K562 treated with DMSO at 1 percent for 12 hours (cell line): Measurements from ENCODE around the gene MYOZ1. TPM values are rescaled to one million over a fixed set of nuclear protein-coding genes. Genes with fewer than 3 reads are reported as not detected.

Experiments used
- total RNA-seq: library from RNA; unstranded; fragments of 300-600 nt; gene quantifications from 2 replicates; pipeline ENCODE4 v1.2.3, GENCODE V29; 2022; ENCODE audit not compliant: insufficient read depth

Gene MYOZ1, protein sequence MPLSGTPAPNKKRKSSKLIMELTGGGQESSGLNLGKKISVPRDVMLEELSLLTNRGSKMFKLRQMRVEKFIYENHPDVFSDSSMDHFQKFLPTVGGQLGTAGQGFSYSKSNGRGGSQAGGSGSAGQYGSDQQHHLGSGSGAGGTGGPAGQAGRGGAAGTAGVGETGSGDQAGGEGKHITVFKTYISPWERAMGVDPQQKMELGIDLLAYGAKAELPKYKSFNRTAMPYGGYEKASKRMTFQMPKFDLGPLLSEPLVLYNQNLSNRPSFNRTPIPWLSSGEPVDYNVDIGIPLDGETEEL
- not detected in 2 replicates for total RNA-seq

DNA sequence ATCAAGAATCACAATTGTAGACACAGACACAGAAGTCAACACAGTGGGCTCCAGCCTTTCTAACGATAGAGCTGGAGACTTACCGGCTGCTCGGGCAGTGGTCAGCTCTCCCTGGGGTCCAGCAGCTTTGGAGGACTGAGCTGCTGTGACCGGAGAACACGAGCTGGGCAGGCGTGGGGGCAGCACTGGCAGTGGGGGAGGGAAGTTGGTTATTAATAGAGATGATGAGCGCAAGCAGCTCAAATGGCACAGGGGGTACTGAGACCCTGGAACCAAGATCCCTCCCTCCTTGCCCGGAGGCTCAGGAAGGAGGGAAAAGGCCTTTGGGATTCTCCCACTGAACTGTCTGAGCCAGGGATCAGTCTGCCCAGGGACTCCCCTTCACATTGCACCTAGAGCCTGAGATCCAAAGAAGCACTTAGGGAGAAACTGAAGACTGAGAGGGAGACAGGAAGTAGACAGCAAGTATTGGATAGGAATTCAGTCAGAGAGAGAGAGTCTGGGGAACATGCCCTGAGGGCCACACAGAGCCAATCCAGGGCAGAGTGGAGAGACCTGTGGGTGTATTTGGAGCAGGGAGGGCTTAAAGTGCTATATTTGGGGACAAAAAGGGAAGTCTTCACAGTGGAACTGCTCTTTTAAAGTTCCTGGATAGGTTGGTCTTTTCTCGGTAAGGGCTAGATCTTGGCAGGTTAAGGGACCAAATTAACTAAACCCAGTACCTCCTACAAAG is at the start of gene MYOZ1:
Gene MYOZ1, minus strand, starts transcription at position 147 of the 733 bp plus-strand sequence. CDS start 1,457 bp downstream, outside the sequence.

DNA sequence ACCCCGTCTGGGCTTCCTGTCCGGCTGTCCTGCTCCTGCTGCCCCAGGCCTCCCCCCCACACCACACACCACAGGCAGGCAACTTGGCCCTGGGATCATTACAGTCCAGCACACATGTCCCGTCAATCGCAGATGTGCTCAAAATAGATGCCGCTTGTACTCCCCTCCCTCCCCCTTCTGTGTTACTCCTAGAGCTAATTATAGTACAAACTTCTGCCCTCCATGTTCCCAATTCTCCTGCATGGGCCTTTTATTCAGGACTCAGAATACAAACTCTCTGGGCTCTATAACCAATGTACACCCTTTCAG is 14.7 kb upstream of the MYOZ1 start, which contains the start of gene SYNPO2L:
Gene SYNPO2L, minus strand, starts transcription at position 40 of the 309 bp plus-strand sequence. CDS start 107 bp downstream, outside the sequence.

DNA sequence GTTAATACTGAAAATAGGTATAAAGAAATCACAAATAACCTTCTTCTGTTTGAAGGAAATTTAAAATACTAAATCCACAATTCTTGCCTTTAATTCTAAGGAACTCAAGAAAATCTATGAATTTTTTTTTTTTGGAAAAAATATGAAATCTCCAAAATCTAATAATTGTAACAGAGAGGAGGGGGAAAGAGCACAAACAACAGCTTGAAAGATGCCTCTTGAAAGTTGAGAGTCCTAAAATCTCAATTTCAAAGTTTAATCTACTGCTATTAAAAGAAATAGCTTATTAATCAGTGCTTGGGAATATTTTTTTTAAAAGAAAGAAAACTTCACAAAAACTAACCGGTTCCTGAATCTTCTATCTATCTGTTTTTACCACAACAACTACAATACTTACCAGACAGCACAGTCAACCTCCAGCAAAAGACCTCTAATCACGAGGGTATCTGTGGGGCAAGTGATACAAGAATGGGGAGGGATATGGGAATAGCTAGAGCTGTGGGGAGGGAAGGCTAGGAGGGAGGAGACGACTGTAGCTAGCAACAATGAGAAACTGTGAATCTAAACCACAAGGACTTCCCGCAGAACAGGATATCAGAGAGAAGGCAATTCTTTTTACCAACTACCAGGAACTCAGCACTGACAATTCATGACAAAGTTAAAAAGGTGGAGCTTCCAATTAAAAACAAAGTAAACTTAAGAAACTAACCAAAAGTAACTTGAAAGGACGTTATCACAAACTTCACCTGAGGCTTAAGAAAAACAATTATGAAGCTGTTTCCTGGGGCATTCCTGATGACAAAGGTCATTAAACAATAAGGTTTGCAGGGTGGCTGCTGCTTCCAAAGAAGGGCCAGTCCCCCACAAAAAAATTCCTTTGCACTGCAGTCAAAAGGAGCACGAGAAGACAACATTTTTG is 50.1 kb downstream of the MYOZ1 start, which contains the start of gene USP54:
Gene USP54, minus strand, starts transcription at position 462 of the 919 bp plus-strand sequence. CDS start 15,684 bp downstream, outside the sequence.

Other genes starting within 250 kb of the MYOZ1 start
- 70.0 and 115 TPM in 2 replicates for gene ANXA7, start 227.4 kb downstream of the MYOZ1 start, total RNA-seq
- gene MSS51, start 207.9 kb downstream of the MYOZ1 start, total RNA-seq, result 0.74 and 3.2 TPM in 2 replicates
- 10.4 and 28.9 TPM in 2 replicates for gene PPP3CB, start 145.4 kb downstream of the MYOZ1 start, total RNA-seq
- 5.6 and 22.9 TPM in 2 replicates for gene USP54, start 50.1 kb downstream of the MYOZ1 start, total RNA-seq
- not detected in 2 replicates for gene SYNPO2L, start 14.6 kb upstream of the MYOZ1 start, total RNA-seq
- 3.5 and 7.8 TPM in 2 replicates for gene AGAP5, start 56.6 kb upstream of the MYOZ1 start, total RNA-seq
- 66.2 and 184 TPM in 2 replicates for gene SEC24C, start 102.9 kb upstream of the MYOZ1 start, total RNA-seq
- gene CHCHD1, start 140.6 kb upstream of the MYOZ1 start, total RNA-seq, result 74.9 and 88.6 TPM in 2 replicates
- gene ZSWIM8, start 144.1 kb upstream of the MYOZ1 start, total RNA-seq, result 59.4 and 103 TPM in 2 replicates
- 53.1 and 63.1 TPM in 2 replicates for gene NDST2, start 170.1 kb upstream of the MYOZ1 start, total RNA-seq
- 31.9 and 65.5 TPM in 2 replicates for gene CAMK2G, start 233.1 kb upstream of the MYOZ1 start, total RNA-seq